Caco-2 (cell line): ENCODE data around the gene PTPRN2. TPM values are rescaled to one million over a fixed set of nuclear protein-coding genes. Genes with fewer than 3 reads are reported as not detected.

Source experiments
- BruUV-seq: library from RNA; stranded (reverse); fragments of 400-500 nt; replicated peaks from 2 replicates; lab custom pipeline; 2021; lab: Mats Ljungman, UMichigan
- CTCF ChIA-PET: fragments of 300-600 bp; sonication (Branson Sonifier 250); formaldehyde crosslinking; loops from one replicate; lab custom pipeline; 2022; ENCODE audit warnings: antibody characterized with exemption; lab: Charles Lee
- POLR2A ChIA-PET: fragments of 300-600 bp; sonication (Branson Sonifier 250); formaldehyde crosslinking; loops from one replicate; lab custom pipeline; 2022; ENCODE audit warnings: antibody characterized with exemption; lab: Charles Lee
- DNase-seq, 2 experiments: peaks; one replicate each; pipeline versions ENCODE4 v3.0.0 to v3.0.0-alpha.2; 2020 to 2022
- H3K27me3 ChIP-seq: replicated peaks from 2 replicates; pipeline ENCODE4 v1.6.0; 2011; ENCODE audit warnings: low read length; ENCODE audit not compliant: control insufficient read depth, insufficient read depth
- H3K36me3 ChIP-seq: 2 replicates; pipeline ENCODE4 v1.5.1; 2011; ENCODE audit warnings: low read length; ENCODE audit not compliant: control insufficient read depth, insufficient read depth
- H3K4me1 ChIP-seq: fragments of 250-450 bp; sonication (Bioruptor Pico); 2 replicates; pipeline ENCODE4 v1.5.1; 2020; ENCODE audit warnings: mild to moderate bottlenecking
- H3K4me3 ChIP-seq: 2 replicates; pipeline ENCODE4 v1.5.1; 2011; ENCODE audit warnings: low read depth, mild to moderate bottlenecking, control low read depth, low read length
- H3K9me3 ChIP-seq: fragments of 250-450 bp; sonication (Bioruptor Pico); 2 replicates; pipeline ENCODE4 v1.5.1; 2020; ENCODE audit warnings: mild to moderate bottlenecking, moderate library complexity
- H3K27ac Mint-ChIP-seq: one replicate; pipeline ENCODE4 v1.8.0; 2022; ENCODE audit warnings: mixed read lengths; ENCODE audit not compliant: unreplicated experiment
- H3K27me3 Mint-ChIP-seq: one replicate; pipeline ENCODE4 v1.8.0; 2022; ENCODE audit warnings: mixed read lengths; ENCODE audit not compliant: insufficient read depth, unreplicated experiment
- H3K36me3 Mint-ChIP-seq: one replicate; pipeline ENCODE4 v1.8.0; 2022; ENCODE audit warnings: mild to moderate bottlenecking, mixed read lengths; ENCODE audit not compliant: insufficient read depth, unreplicated experiment
- H3K4me1 Mint-ChIP-seq: one replicate; pipeline ENCODE4 v1.8.0; 2022; ENCODE audit warnings: low read depth, mixed read lengths; ENCODE audit not compliant: unreplicated experiment
- H3K4me3 Mint-ChIP-seq: one replicate; pipeline ENCODE4 v1.8.0; 2022; ENCODE audit warnings: mild to moderate bottlenecking, moderate library complexity, mixed read lengths; ENCODE audit not compliant: unreplicated experiment
- H3K9me3 Mint-ChIP-seq: one replicate; pipeline ENCODE4 v1.8.0; 2022; ENCODE audit warnings: mixed read lengths; ENCODE audit not compliant: unreplicated experiment
- CTCF ChIP-seq, 2 experiments: fragments of 200-600 bp in 1 of 2; IDR thresholded peaks; 1 replicate in 1 of 2; 2 replicates in 1 of 2; pipeline versions ENCODE4 v1.5.1 to v1.8.0; 2011 to 2022; ENCODE audit warnings: antibody characterized with exemption in 1 of 2, control low read depth in 1 of 2, inconsistent platforms in 1 of 2, low read depth in 1 of 2, low read length in 1 of 2, mild to moderate bottlenecking in 1 of 2, moderate library complexity in 1 of 2; ENCODE audit not compliant: insufficient read depth in 1 of 2, severe bottlenecking in 1 of 2, unreplicated experiment in 1 of 2
- intact Hi-C: fragments of 100-400 bp; cut with micrococcal nuclease; formaldehyde crosslinking; loops from one replicate; pipeline ENCODE4 v1.10.0; 2022; ENCODE audit not compliant: unreplicated experiment
- total RNA-seq: library from RNA; stranded (reverse); gene quantifications from 2 replicates; pipeline ENCODE4 v1.2.3, GENCODE V29; 2022

PTPRN2 gene
- total RNA-seq, 1 experiment from 2014 or later, result 1.4 TPM

GRCh38 chr7:158579662-158580646, 7.7 kb downstream of the PTPRN2 start:
- ChIA-PET CTCF (no interaction called here), POLR2A (no interaction called here)
- H3K4me1 Mint-ChIP-seq, result no peaks in the 10 kb centered on the region
- H3K36me3 Mint-ChIP-seq, result no peaks in the 10 kb centered on the region
- H3K27me3 Mint-ChIP-seq, result no peaks in the 10 kb centered on the region
- Histone ChIP-seq H3K4me3 (no peak overlapping the region), H3K9me3 (peaks cover 14% of the 10 kb centered on the region; the same call in 1 of the 2 replicates), H3K4me1 (peaks cover 8% of the 10 kb centered on the region; the same call in 1 of the 2 replicates), H3K27me3 (no peaks in the 10 kb centered on the region), H3K36me3 (no peaks in the 10 kb centered on the region; the same call in 1 of the 2 replicates)
- no peak overlapping the region for H3K27ac Mint-ChIP-seq
- intact Hi-C loops, result loop anchor here (10.0 kb wide), 1 partner anchor 55 kb away; no protein-coding TSS in a partner anchor
- no peak for DNase-seq
- no peak for TF ChIP-seq CTCF (IDR thresholded peaks at IDR 0.05; ENCODE audit: insufficient read depth in 1 of 2, low read depth in 1 of 2, low read length in 1 of 2, severe bottlenecking in 1 of 2, unreplicated experiment in 1 of 2)
- no peak overlapping the region for H3K4me3 Mint-ChIP-seq
- H3K9me3 Mint-ChIP-seq, result no peaks in the 10 kb centered on the region
- BruUV-seq, result no TSS peak

GRCh38 chr7:158576050-158576762, 11.4 kb downstream of the PTPRN2 start:
- H3K27ac Mint-ChIP-seq, result no peak overlapping the region
- H3K4me3 ChIP-seq, result no peak overlapping the region
- no peak for TF ChIP-seq CTCF (IDR thresholded peaks at IDR 0.05; ENCODE audit: insufficient read depth in 1 of 2, low read depth in 1 of 2, low read length in 1 of 2, severe bottlenecking in 1 of 2, unreplicated experiment in 1 of 2)
- no peaks in the 10 kb centered on the region for H3K36me3 Mint-ChIP-seq
- peaks cover 4% of the 10 kb centered on the region; the same call in 1 of the 2 replicates for H3K4me1 ChIP-seq
- no TSS peak for BruUV-seq
- H3K4me1 Mint-ChIP-seq, result no peaks in the 10 kb centered on the region
- H3K27me3 ChIP-seq, result no peaks in the 10 kb centered on the region
- intact Hi-C loops, result no loop called here
- DNase-seq, result no peak
- H3K4me3 Mint-ChIP-seq, result no peak overlapping the region
- no peaks in the 10 kb centered on the region for H3K9me3 Mint-ChIP-seq
- H3K27me3 Mint-ChIP-seq, result no peaks in the 10 kb centered on the region
- ChIA-PET POLR2A (no interaction called here), CTCF (no interaction called here)
- peaks cover 14% of the 10 kb centered on the region; the same call in 1 of the 2 replicates for H3K9me3 ChIP-seq
- H3K36me3 ChIP-seq, result no peaks in the 10 kb centered on the region

GRCh38 chr7:158574308-158575036, 13.2 kb downstream of the PTPRN2 start:
- H3K36me3 ChIP-seq, result no peaks in the 10 kb centered on the region
- BruUV-seq, result no TSS peak
- intact Hi-C loops, result no loop called here
- no peaks in the 10 kb centered on the region for H3K4me1 ChIP-seq
- H3K27me3 ChIP-seq, result no peaks in the 10 kb centered on the region
- TF ChIP-seq CTCF (IDR thresholded peaks at IDR 0.05; ENCODE audit: insufficient read depth in 1 of 2, low read depth in 1 of 2, low read length in 1 of 2, severe bottlenecking in 1 of 2, unreplicated experiment in 1 of 2), result no peak
- H3K9me3 ChIP-seq, result no peaks in the 10 kb centered on the region
- no peak overlapping the region for H3K4me3 ChIP-seq
- no peak for DNase-seq
- no peaks in the 10 kb centered on the region for H3K4me1 Mint-ChIP-seq
- ChIA-PET CTCF (no interaction called here), POLR2A (no interaction called here)
- H3K27me3 Mint-ChIP-seq, result no peaks in the 10 kb centered on the region
- no peak overlapping the region for H3K4me3 Mint-ChIP-seq
- no peak overlapping the region for H3K27ac Mint-ChIP-seq
- H3K9me3 Mint-ChIP-seq, result no peaks in the 10 kb centered on the region
- no peaks in the 10 kb centered on the region for H3K36me3 Mint-ChIP-seq
